NB4 (cell line): ENCODE data around the gene MIB1.

Experiments used
- MYC ChIP-seq: IDR thresholded peaks from 2 replicates; pipeline ENCODE4 v1.6.1; 2011; ENCODE audit warnings: low read depth, low read length
- POLR2A ChIP-seq: IDR thresholded peaks from 2 replicates; pipeline ENCODE4 v1.6.1; 2011; ENCODE audit warnings: mild to moderate bottlenecking; ENCODE audit not compliant: insufficient read length; ENCODE audit errors: extremely low read depth
- TF ChIP-seq, protein P1 (sequence below): IDR thresholded peaks from one replicate; pipeline ENCODE4 v1.5.1; 2012; ENCODE audit warnings: low read depth, low read length
- TF ChIP-seq, protein P2 (sequence below): IDR thresholded peaks from 2 replicates; pipeline ENCODE4 v1.6.1; 2011; ENCODE audit warnings: low read depth, low read length

DNA sequence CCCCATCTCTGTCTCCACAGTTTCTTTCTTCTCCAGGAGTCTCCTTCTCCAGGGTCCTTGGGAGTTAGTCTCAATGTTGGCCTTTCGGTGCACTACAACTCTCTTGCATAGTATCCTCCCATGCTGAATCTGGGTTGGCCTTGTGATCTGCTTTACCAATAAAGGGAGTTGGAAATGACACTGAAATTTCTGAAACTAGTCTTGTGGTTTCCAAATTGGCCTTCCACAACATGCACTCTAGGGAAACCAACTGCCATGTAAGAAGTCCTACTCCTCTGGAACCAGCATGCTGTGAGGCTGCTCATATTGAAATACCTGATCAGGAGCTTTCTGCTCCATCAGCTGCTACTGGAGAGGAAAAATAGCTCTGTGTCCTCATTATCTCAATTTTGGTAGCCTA is 26.1 kb upstream of the MIB1 start:
- TF ChIP-seq, protein P1, sequence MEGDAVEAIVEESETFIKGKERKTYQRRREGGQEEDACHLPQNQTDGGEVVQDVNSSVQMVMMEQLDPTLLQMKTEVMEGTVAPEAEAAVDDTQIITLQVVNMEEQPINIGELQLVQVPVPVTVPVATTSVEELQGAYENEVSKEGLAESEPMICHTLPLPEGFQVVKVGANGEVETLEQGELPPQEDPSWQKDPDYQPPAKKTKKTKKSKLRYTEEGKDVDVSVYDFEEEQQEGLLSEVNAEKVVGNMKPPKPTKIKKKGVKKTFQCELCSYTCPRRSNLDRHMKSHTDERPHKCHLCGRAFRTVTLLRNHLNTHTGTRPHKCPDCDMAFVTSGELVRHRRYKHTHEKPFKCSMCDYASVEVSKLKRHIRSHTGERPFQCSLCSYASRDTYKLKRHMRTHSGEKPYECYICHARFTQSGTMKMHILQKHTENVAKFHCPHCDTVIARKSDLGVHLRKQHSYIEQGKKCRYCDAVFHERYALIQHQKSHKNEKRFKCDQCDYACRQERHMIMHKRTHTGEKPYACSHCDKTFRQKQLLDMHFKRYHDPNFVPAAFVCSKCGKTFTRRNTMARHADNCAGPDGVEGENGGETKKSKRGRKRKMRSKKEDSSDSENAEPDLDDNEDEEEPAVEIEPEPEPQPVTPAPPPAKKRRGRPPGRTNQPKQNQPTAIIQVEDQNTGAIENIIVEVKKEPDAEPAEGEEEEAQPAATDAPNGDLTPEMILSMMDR, result no peak
- TF ChIP-seq POLR2A (no peak), MYC (no peak)
- TF ChIP-seq, protein P2, sequence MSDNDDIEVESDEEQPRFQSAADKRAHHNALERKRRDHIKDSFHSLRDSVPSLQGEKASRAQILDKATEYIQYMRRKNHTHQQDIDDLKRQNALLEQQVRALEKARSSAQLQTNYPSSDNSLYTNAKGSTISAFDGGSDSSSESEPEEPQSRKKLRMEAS, result no peak
